ENCODE results near the gene VEGFA. TPM values are rescaled to one million over a fixed set of nuclear protein-coding genes. Genes with fewer than 3 reads are reported as not detected.
A peak's percentile ranks its signal among the peaks of the same experiment; 100 is the strongest.

Gene VEGFA
- total and polyA plus RNA-seq, 5 experiments from 2014 or later: 4.5 to 5.6 TPM; not detected in 3

DNA sequence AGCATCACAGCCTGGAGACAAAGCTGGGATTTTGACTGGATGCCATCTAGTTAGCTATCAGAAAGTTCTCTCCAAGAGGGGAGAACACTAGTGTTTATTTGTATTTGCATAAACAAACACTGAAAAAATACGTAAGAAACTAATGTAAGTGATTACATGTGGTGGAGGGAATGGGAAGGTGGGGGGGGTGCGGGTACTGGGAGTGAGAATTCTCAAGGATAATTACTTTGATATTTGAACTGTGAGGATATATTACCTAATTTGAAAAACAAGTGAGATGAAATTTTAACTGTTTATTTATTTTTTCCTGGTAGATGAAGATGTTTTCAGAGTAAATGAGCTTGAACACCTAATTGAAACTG lies 54.7 kb downstream of the VEGFA start:
- no peaks in the 10 kb centered on the region for H3K9me3 Mint-ChIP-seq
- H3K36me3 Mint-ChIP-seq: no peaks in the 10 kb centered on the region
- H3K4me1 Mint-ChIP-seq: peaks cover 0 to 7% (median 0%) of the 10 kb centered on the region in 4 donors
- no peak overlapping the region for H3K4me3 Mint-ChIP-seq
- H3K27ac Mint-ChIP-seq: peak overlapping the region in 1 of 10 donors; percentile 29
- DNase-seq (no peak), ATAC-seq (no peak)
- POLR2A ChIA-PET: interaction anchor here (0.7 kb wide), 1 partner anchor 51 kb away, joined by 3 read pairs; no protein-coding TSS in a partner anchor
- peaks cover 0 to 6% (median 3%) of the 10 kb centered on the region in 5 donors for H3K27me3 Mint-ChIP-seq

DNA sequence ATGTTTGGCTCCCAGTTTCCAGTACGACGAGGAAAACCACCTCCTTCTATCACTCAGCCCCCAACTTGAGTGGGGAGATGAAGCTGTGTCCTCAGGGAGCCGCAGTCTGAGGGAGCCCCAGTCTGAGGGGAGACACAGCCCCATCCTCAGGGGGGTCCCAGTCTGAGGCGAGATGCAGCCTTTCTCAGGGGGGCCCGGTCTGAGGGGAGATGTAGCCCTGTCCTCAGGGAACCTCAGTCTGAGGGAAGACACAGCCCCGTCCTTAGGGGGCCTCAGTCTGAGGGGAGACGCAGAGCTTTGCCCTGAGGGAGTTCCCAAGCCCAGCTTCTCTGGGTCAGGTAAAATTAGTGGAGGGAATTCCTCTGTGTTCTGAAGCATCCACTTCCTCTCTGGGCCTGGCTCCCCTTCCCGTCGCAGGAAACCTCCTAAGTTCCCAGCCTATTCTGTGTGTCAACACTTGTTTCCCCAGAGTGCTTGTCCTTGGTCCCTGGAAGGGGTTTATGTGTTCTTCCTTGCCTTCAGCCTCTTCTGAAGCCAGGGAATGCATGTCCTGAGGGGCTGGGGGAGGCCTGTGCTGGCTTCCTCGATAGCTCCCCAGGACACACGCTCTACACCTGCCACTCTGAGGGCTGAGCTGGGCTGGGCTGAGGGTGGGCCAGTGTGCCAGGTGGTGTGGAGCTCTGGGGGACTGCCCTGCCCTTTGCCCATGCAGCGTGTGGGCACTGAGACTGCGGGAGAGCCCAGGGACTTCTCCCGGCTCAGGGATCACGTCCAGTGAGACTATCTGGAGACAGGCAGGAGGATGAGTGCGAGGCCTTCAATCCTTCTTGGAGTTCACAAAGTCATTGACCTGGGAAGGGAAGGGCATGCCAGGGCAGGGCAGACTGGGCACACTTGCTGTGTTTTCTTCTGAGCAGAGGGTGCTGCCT lies 55.4 kb downstream of the VEGFA start:
- POLR2A ChIA-PET: interaction anchor here (0.7 kb wide), 1 partner anchor 51 kb away, joined by 3 read pairs; no protein-coding TSS in a partner anchor
- no peak for DNase-seq
- no peak overlapping the region for H3K4me3 Mint-ChIP-seq
- peaks cover 0 to 6% (median 3%) of the 10 kb centered on the region in 5 donors for H3K27me3 Mint-ChIP-seq
- peaks cover 0 to 7% (median 0%) of the 10 kb centered on the region in 4 donors for H3K4me1 Mint-ChIP-seq
- no peak for ATAC-seq
- no peak overlapping the region for H3K27ac Mint-ChIP-seq
- no peaks in the 10 kb centered on the region for H3K36me3 Mint-ChIP-seq
- no peaks in the 10 kb centered on the region for H3K9me3 Mint-ChIP-seq

DNA sequence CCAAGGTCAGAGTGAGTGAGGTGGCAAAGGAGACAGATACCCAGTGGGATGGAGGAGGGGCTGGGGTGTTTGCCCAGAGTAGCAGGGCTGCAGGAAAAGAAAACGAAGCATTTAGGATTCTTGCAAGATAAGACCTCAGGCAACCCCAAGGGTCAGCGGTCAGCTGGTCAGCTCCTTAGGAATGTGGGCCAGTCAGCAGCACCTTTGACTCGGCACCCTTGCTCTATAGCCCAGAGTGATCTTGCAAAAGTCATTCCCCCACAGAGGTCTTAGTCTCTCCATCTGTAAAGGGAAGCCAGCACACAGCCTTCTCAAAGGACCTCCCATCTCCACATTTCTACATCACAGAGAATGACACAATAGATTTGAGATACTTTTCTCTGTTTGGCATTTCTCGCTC lies 56.7 kb downstream of the VEGFA start:
- POLR2A ChIA-PET: no interaction called here
- no peak overlapping the region for H3K27ac Mint-ChIP-seq

DNA sequence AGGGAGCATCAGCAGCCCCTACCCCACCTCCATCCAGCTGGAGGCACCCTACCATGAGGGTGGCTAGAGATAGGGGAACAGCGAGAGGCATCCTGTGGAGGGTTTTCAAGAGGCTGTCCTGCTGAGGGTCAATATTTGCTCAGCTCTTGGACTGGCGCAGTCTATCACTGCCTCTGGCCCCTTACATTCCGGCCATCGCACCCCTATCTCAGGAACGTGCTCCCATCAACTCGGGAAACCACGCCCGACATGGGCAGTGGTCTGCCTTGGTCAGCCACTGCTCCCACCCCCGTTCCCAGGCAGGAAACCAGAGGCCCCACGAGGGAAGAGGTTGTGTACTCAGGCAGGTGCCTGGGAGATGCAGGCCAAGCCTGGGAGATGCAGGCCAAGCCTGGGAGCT lies 57.9 kb downstream of the VEGFA start:
- H3K27me3 Mint-ChIP-seq: peaks cover 0 to 2% (median 0%) of the 10 kb centered on the region in 5 donors
- H3K4me1 Mint-ChIP-seq: peaks cover 0 to 7% (median 0%) of the 10 kb centered on the region in 4 donors
- ATAC-seq (no peak), DNase-seq (no peak)
- H3K36me3 Mint-ChIP-seq: no peaks in the 10 kb centered on the region
- no peak overlapping the region for H3K27ac Mint-ChIP-seq
- no peaks in the 10 kb centered on the region for H3K9me3 Mint-ChIP-seq
- POLR2A ChIA-PET: no interaction called here
- no peak overlapping the region for H3K4me3 Mint-ChIP-seq

More for the DNA sequence above, 56.7 kb downstream of the VEGFA start:
- Mint-ChIP-seq H3K27me3 (peaks cover 0 to 6% (median under 1%) of the 10 kb centered on the region in 5 donors), H3K4me3 (no peak overlapping the region), H3K4me1 (peaks cover 0 to 7% (median 0%) of the 10 kb centered on the region in 4 donors), H3K36me3 (no peaks in the 10 kb centered on the region), H3K9me3 (no peaks in the 10 kb centered on the region)
- ATAC-seq (no peak), DNase-seq (no peak)

DNA sequence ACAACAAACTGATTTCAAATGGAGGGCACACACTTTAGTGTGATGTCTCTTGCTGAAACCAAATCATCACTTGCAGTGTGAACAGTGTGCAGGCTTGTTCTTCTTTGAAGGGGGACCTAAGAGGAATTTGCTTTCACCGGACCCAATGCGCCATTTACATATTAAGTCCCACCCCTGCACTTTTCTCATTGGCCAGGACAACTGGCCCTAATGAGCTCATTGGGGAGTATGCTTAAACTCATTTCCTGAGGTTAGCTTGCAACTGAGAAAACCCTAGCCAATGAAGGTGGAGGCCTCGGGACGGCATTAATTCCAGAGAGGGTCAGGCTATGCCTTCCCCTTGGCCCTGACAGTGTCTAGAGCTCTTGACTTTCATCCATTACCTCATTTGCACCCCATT lies 58.7 kb downstream of the VEGFA start:
- no peak overlapping the region for H3K27ac Mint-ChIP-seq
- no peaks in the 10 kb centered on the region for H3K9me3 Mint-ChIP-seq
- H3K4me3 Mint-ChIP-seq: no peak overlapping the region
- ATAC-seq (no peak), DNase-seq (no peak)
- POLR2A ChIA-PET: no interaction called here
- H3K36me3 Mint-ChIP-seq: no peaks in the 10 kb centered on the region
- peaks cover 0 to 7% (median 0%) of the 10 kb centered on the region in 4 donors for H3K4me1 Mint-ChIP-seq
- H3K27me3 Mint-ChIP-seq: peaks cover 0 to 2% (median 0%) of the 10 kb centered on the region in 5 donors

DNA sequence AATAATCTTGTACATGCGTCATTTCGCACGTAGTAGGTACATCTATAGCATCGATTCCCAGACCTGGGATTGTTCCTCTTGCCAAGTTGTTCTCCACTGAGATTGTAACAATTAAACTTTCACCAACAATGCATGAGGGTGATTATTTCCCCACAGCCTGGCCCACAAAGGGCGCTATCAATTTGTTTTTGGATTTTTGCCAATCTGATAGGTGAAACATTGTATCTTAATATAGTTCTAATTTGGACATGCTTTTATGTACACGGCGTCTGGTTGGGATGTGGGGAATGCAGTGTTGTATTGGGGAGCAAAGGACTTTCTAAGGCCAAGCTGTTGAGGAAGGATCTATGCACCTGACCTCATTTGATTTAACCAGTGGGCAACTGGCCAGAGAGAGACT lies 59.5 kb downstream of the VEGFA start:
- H3K27me3 Mint-ChIP-seq: peaks cover 0 to 2% (median 0%) of the 10 kb centered on the region in 5 donors
- POLR2A ChIA-PET: no interaction called here

DNA sequence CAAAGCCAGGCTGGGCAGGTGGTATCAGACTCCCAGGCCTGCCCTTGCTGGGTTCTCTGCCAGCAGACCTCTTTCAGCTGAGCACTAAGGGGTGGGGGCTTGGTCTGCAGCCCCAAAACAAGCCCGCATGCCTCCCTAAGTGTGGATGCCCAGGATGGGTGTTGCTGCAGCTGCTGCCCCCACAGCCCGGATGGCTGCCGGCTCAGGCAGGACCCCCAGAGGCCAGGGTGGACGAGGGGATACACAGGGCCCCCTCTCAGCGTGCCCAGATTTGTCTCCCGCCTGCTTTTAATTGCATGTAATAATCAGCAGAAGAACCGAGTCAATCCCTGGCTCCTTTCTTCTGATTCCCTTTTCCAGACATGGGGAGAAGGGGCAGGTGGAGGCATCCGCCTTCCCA lies 60.8 kb downstream of the VEGFA start:
- no peaks in the 10 kb centered on the region for H3K9me3 Mint-ChIP-seq
- POLR2A ChIA-PET: no interaction called here
- H3K27ac Mint-ChIP-seq: no peak overlapping the region
- ATAC-seq (no peak), DNase-seq (no peak)
- H3K27me3 Mint-ChIP-seq: peaks cover 0 to 3% (median 0%) of the 10 kb centered on the region in 5 donors
- H3K4me1 Mint-ChIP-seq: no peaks in the 10 kb centered on the region
- H3K4me3 Mint-ChIP-seq: no peak overlapping the region
- no peaks in the 10 kb centered on the region for H3K36me3 Mint-ChIP-seq

More for the DNA sequence above, 59.5 kb downstream of the VEGFA start:
- DNase-seq: no peak
- H3K9me3 Mint-ChIP-seq: no peaks in the 10 kb centered on the region
- no peak overlapping the region for H3K27ac Mint-ChIP-seq
- no peak for ATAC-seq
- H3K36me3 Mint-ChIP-seq: no peaks in the 10 kb centered on the region
- peaks cover 0 to 3% (median 0%) of the 10 kb centered on the region in 4 donors for H3K4me1 Mint-ChIP-seq
- H3K4me3 Mint-ChIP-seq: no peak overlapping the region

DNA sequence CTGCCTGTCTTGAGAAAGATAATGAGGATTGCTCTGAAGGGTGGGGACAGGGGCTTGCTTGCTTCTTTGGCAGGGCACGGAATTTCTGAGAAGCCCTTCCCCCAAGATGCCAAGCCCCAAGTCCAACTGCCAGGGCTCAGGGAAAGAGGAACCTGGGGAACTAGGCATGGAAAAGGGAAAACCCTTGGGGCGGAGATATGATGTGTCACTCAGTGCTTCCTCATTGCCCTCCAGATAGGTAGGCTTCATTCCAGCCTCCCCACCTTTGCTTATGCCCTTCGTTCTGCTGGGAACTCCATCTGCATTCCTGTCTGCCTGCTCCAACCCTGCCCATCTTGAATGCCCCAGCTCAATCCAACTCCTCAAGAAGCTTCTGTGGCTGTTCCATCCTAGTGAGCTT lies 61.2 kb downstream of the VEGFA start:
- POLR2A ChIA-PET: no interaction called here
- H3K27me3 Mint-ChIP-seq: peaks cover 0 to 6% (median 0%) of the 10 kb centered on the region in 5 donors
- no peaks in the 10 kb centered on the region for H3K36me3 Mint-ChIP-seq
- no peak for ATAC-seq
- H3K4me1 Mint-ChIP-seq: peaks cover 0 to 1% (median 0%) of the 10 kb centered on the region in 4 donors
- no peak for DNase-seq
- H3K9me3 Mint-ChIP-seq: no peaks in the 10 kb centered on the region
- H3K4me3 Mint-ChIP-seq: no peak overlapping the region
- peak overlapping the region in 2 of 10 donors; percentile 60 to 75 for H3K27ac Mint-ChIP-seq

DNA sequence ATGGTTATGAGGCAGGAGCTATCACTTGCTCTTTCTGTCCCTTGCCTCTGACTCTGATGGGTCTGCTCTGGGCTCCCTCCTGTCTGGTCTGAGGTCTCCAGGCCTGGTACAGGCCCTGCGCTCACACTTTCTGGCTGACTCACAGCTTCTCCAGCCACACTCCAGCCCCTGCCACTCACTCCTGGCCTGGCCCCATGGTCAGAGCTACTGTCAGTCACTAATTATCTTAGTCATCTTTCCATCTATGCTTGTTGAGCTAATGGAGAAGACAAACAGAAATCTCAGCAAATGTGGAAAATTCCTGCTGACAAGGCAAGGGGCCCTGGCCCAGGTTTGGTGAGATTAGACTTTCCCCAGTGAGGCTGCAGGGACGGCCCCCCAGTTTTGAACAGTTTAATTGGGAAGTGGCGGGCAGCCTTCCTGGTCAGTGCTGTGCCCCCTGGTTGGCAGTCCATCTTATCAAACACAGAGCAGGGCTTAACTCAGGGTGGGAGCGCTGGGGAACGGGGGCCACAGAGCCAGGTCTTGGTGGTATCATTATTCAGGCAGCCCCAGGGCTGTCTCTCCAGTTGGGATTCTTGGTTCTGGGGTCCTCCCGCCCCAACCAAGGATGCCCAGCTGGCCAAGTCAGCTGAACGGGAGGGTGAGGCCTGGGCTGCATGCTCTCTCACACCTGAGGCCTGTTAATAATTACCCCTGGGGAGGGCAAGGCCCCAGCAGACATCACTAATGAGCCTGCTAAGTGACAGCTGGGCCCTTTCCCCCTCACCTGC lies 63.4 kb downstream of the VEGFA start:
- no peaks in the 10 kb centered on the region for H3K9me3 Mint-ChIP-seq
- POLR2A ChIA-PET: no interaction called here

DNA sequence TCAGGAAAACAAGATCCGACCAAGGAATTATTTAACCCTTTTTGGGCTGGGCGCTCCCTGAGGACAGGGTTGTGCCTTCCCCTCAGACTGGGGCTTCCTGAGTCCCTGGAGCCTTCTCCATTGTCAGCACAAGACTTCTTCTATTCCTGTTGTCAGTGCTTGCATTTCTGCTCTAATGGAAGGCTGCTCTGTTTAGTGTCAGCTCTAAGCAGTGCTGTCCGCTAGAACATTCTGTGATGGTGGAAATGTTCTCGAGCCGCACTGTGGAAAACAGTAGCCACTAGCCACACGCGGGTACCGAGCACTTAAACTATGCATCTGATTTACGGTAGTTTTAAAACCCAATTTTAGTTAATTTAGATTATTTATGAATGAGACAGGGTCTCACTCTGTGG lies 64.0 kb downstream of the VEGFA start:
- Mint-ChIP-seq H3K4me1 (peaks cover 0 to 1% (median 0%) of the 10 kb centered on the region in 4 donors), H3K27me3 (peaks cover 0 to 10% (median 0%) of the 10 kb centered on the region in 5 donors), H3K27ac (no peak overlapping the region), H3K36me3 (no peaks in the 10 kb centered on the region), H3K9me3 (no peaks in the 10 kb centered on the region), H3K4me3 (no peak overlapping the region)
- ATAC-seq: no peak
- POLR2A ChIA-PET: no interaction called here
- no peak for DNase-seq

More for the DNA sequence above, 63.4 kb downstream of the VEGFA start:
- Mint-ChIP-seq H3K36me3 (no peaks in the 10 kb centered on the region), H3K4me1 (peaks cover 0 to 1% (median 0%) of the 10 kb centered on the region in 4 donors), H3K27ac (no peak overlapping the region), H3K27me3 (peaks cover 0 to 10% (median 0%) of the 10 kb centered on the region in 5 donors), H3K4me3 (no peak overlapping the region)
- ATAC-seq (no peak), DNase-seq (no peak)

DNA sequence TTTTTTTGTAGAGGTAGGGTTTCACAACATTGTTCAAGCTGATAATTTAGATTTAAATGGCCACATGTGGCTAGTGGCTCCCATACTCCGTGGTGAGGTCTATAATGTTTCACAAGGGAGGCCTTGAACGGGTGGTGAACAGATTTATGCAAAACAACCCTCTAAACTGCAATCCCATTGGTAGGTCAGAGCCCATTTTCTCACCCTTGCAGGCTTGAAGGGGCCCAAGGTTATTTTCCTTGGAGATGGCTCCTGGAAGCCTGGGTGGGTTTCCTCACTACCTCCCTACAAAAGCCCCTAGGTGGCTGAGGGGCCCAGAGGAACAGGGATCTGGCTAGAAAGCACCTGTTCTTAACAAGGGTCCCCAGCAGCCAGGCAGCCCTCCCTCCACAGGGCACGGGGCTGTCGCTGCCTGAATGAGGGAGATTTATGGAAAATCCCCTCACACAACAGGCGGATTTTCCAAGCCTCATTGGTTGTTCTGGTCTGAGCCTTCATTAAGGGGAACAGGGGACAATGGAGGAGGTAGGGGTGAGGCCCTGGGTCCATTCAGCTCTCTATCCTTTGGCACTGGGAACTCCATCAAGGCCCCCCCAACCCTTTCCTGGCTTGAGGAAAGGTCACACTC lies 64.6 kb downstream of the VEGFA start:
- Mint-ChIP-seq H3K9me3 (no peaks in the 10 kb centered on the region), H3K4me1 (peaks cover 0 to 1% (median 0%) of the 10 kb centered on the region in 4 donors), H3K4me3 (no peak overlapping the region), H3K27me3 (peaks cover 0 to 10% (median 0%) of the 10 kb centered on the region in 5 donors), H3K27ac (no peak overlapping the region), H3K36me3 (no peaks in the 10 kb centered on the region)
- POLR2A ChIA-PET: no interaction called here
- DNase-seq: no peak
- no peak for ATAC-seq

DNA sequence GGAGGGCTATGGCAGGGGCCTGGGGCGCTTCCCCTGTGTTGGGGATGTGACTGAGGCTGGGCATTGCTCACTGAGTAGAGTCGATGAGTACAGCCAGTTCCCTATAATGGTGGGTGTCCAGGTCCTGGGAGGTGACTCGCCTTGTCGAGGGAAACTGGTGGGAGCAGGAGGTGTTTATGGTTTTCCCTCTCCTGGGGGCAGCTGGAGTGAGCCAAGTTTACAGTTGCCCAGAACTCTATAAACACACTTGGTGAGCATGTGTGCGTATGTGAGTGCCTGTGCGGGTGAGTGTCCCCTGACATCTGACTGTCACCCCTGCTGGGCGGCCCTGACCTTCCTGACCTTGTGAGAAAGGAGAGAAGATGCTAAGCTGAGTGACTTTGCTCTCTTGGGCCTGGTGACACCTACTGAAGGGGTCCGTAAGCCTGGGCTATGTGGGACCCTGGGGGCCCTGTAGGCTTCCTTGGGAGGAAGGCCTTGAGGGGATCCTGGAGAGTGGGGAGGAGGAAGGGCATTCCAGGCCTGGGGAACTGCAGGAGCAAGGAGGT lies 65.9 kb downstream of the VEGFA start:
- no peak for ATAC-seq
- no peak for DNase-seq
- H3K27ac Mint-ChIP-seq: no peak overlapping the region

More for the DNA sequence above, 65.9 kb downstream of the VEGFA start:
- Mint-ChIP-seq H3K9me3 (no peaks in the 10 kb centered on the region), H3K36me3 (no peaks in the 10 kb centered on the region), H3K27me3 (peaks cover 0 to 10% (median 0%) of the 10 kb centered on the region in 5 donors), H3K4me1 (peaks cover 0 to 1% (median 0%) of the 10 kb centered on the region in 4 donors), H3K4me3 (no peak overlapping the region)
- POLR2A ChIA-PET: no interaction called here

Measured in naive thymus-derived CD8-positive, alpha-beta T cell (primary cell).